ENCODE results near the gene TNNT2. TPM values are rescaled to one million over a fixed set of nuclear protein-coding genes. Genes with fewer than 3 reads are reported as not detected.

Gene TNNT2
- total RNA-seq, 1 donor from 2014 or later: 3.3 TPM

DNA sequence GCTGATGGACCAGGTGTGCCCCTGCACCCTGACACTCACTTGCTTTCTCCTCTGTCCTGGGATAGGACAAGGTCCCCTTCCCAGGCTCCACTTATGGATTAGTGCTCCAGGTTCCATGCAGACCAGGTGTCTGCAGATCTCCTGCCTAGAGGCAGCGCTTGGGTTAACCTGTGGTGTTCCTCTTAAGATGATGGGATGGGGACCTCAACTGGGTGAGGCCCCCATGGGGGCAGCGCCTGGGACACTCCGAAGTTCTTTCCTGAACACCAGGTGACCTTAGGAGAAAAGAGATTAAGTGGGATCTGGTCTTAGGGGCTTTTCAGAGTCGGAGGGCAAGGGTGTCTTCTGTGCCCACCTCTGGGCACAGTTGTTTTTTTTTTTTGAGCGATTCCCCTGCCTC is 21.2 kb downstream of the TNNT2 start:
- TF ChIP-seq, protein P1, sequence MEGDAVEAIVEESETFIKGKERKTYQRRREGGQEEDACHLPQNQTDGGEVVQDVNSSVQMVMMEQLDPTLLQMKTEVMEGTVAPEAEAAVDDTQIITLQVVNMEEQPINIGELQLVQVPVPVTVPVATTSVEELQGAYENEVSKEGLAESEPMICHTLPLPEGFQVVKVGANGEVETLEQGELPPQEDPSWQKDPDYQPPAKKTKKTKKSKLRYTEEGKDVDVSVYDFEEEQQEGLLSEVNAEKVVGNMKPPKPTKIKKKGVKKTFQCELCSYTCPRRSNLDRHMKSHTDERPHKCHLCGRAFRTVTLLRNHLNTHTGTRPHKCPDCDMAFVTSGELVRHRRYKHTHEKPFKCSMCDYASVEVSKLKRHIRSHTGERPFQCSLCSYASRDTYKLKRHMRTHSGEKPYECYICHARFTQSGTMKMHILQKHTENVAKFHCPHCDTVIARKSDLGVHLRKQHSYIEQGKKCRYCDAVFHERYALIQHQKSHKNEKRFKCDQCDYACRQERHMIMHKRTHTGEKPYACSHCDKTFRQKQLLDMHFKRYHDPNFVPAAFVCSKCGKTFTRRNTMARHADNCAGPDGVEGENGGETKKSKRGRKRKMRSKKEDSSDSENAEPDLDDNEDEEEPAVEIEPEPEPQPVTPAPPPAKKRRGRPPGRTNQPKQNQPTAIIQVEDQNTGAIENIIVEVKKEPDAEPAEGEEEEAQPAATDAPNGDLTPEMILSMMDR (IDR thresholded peaks at IDR 0.05; ENCODE audit: unreplicated experiment): no peak
- no peak overlapping the region for H3K4me3 Mint-ChIP-seq (ENCODE audit: unreplicated experiment)
- H3K27ac Mint-ChIP-seq (ENCODE audit: unreplicated experiment): no peak overlapping the region
- H3K27me3 Mint-ChIP-seq (ENCODE audit: unreplicated experiment): peaks cover 12% of the 10 kb centered on the region
- no peak for DNase-seq (ENCODE audit: low spot score)
- no peaks in the 10 kb centered on the region for H3K9me3 Mint-ChIP-seq (ENCODE audit: unreplicated experiment)
- H3K36me3 Mint-ChIP-seq (ENCODE audit: low read depth, unreplicated experiment): no peaks in the 10 kb centered on the region
- peaks cover 15% of the 10 kb centered on the region for H3K4me1 Mint-ChIP-seq (ENCODE audit: unreplicated experiment)

DNA sequence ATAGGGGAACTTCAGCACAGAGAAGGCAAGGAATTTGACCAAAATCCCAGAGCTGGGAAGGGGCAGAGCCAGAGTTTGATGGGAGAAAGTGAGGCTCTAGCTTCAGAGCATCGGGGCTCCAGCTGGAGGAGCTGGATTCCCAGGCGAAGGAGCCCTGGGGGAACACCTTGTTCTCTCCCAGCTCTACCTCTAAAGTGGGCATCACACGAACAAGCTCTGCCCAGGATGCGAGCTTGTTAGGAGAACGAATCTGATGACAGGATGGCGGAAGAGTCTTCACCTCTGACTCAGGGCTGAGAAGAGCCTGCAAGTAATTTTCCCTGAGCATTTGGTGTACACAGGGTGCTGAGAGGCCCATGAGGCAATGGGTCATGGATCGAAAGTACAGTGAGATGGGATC is 22.0 kb downstream of the TNNT2 start:
- no peak overlapping the region for H3K27ac Mint-ChIP-seq (ENCODE audit: unreplicated experiment)
- no peak for DNase-seq (ENCODE audit: low spot score)
- H3K4me1 Mint-ChIP-seq (ENCODE audit: unreplicated experiment): peaks cover 15% of the 10 kb centered on the region
- peaks cover 12% of the 10 kb centered on the region for H3K27me3 Mint-ChIP-seq (ENCODE audit: unreplicated experiment)
- H3K36me3 Mint-ChIP-seq (ENCODE audit: low read depth, unreplicated experiment): no peaks in the 10 kb centered on the region
- H3K9me3 Mint-ChIP-seq (ENCODE audit: unreplicated experiment): no peaks in the 10 kb centered on the region
- TF ChIP-seq, protein P1 (IDR thresholded peaks at IDR 0.05; ENCODE audit: unreplicated experiment): no peak
- H3K4me3 Mint-ChIP-seq (ENCODE audit: unreplicated experiment): no peak overlapping the region

DNA sequence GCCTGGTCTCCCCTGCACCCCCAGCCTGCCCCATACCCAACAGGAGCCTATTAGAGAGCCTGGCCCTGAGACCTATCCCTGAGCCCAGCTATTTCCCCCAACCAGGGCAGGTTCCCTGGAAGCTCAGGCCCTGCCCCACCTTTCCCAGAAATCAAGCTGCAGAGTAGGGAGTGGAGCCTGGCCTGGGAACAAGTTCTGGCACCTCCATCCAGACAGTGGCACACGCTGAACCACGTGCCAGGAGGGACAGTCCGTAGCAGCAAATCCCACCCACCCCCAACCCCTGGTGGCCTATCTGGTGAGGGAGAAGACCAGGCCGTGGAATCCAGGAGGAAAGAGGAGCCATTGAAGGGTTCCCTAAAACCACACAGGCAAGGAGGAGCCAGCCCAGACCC is 22.6 kb downstream of the TNNT2 start:
- Mint-ChIP-seq H3K9me3 (ENCODE audit: unreplicated experiment) (no peaks in the 10 kb centered on the region), H3K27ac (ENCODE audit: unreplicated experiment) (no peak overlapping the region), H3K4me1 (ENCODE audit: unreplicated experiment) (peaks cover 15% of the 10 kb centered on the region), H3K36me3 (ENCODE audit: low read depth, unreplicated experiment) (no peaks in the 10 kb centered on the region), H3K27me3 (ENCODE audit: unreplicated experiment) (peaks cover 12% of the 10 kb centered on the region), H3K4me3 (ENCODE audit: unreplicated experiment) (no peak overlapping the region)
- TF ChIP-seq, protein P1 (IDR thresholded peaks at IDR 0.05; ENCODE audit: unreplicated experiment): no peak
- DNase-seq (ENCODE audit: low spot score): no peak

DNA sequence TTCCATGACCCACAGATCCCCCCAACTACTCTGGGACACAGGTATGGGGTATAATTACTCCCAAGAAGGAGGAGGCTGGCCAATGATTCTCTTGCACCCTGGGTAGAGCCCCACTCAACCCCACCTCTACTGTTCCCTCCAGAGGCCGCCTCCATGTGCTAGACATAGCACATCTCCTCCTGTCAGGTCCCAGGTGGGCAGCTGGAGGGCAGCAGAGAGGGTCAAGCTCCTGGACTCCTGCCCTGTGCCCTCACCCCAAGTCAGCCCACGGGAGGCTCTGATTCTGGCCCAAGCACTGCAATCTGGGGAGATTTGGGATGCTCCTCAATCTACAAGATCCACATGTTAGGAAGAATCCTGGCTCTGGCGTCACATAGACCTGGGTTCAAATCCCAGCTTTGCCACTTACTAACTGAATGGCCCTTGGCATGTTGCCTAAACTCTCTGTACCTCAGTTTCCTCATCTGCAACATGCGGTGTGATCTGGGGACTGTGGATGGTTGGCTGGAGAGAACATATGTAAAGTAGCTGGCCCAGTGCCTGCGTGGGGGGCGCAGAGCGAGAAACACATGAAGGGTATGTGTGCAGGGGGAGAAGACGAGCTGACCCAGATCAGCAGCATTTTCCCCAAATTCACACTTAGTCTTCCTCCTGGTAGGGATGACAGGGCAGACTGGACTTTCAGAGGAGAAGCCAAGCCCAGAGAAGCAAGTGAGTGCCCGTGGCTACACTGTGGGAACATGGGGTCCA is 23.2 kb downstream of the TNNT2 start:
- no peak for DNase-seq (ENCODE audit: low spot score)
- Mint-ChIP-seq H3K27ac (ENCODE audit: unreplicated experiment) (no peak overlapping the region), H3K9me3 (ENCODE audit: unreplicated experiment) (no peaks in the 10 kb centered on the region), H3K27me3 (ENCODE audit: unreplicated experiment) (peaks cover 10% of the 10 kb centered on the region), H3K36me3 (ENCODE audit: low read depth, unreplicated experiment) (no peaks in the 10 kb centered on the region), H3K4me3 (ENCODE audit: unreplicated experiment) (no peak overlapping the region), H3K4me1 (ENCODE audit: unreplicated experiment) (peaks cover 18% of the 10 kb centered on the region)
- TF ChIP-seq, protein P1 (IDR thresholded peaks at IDR 0.05; ENCODE audit: unreplicated experiment): no peak

DNA sequence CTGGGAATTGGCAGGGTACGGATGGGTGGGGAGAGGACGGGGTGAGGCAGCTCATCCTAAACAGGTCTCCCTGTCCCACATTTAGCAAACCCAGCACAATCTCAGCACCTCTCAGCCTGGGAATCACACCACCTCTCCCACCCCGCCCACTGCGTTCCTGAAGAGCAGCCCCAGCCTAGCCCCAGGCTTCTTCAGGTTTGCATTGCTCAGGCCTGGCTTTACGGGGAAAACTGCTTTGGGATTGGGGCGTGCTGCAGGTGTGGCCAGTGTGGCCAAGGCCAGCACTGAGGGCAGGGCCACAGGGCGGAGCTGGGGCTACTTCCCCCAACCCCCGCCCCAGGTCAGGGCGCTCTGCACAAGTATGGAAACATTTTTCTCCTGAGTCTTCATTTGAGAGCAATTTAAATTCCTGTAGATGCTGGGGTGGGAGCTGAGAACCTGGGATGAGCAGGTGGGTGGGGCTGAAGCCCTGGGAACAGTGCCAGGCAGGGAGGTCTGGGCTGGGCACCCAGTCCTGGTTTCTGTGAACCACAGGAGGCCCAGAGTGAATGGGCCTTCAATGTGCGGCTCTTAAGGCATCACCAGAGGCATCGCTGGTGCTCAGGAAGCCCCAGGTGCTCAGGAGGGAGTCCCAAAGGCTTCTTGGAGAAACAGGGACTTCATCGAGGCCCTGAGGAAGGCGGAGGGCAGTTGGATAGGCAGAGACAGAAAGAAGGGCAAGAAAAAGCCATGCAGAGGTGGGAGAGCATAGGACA is 24.1 kb downstream of the TNNT2 start:
- Mint-ChIP-seq H3K27me3 (ENCODE audit: unreplicated experiment) (peaks cover 10% of the 10 kb centered on the region), H3K4me3 (ENCODE audit: unreplicated experiment) (no peak overlapping the region), H3K9me3 (ENCODE audit: unreplicated experiment) (no peaks in the 10 kb centered on the region), H3K27ac (ENCODE audit: unreplicated experiment) (no peak overlapping the region), H3K4me1 (ENCODE audit: unreplicated experiment) (peaks cover 14% of the 10 kb centered on the region), H3K36me3 (ENCODE audit: low read depth, unreplicated experiment) (no peaks in the 10 kb centered on the region)
- no peak for DNase-seq (ENCODE audit: low spot score)
- TF ChIP-seq, protein P1 (IDR thresholded peaks at IDR 0.05; ENCODE audit: unreplicated experiment): no peak

Measured in endothelial cell (in vitro differentiated cells).